HG03280 (cell line): ENCODE results near the gene RIPPLY3.

Experiments
- ATAC-seq: cut with Tn5 transposase; IDR thresholded peaks from one replicate; pipeline ENCODE4 v1.9.1; 2021; ENCODE audit warnings: mild to moderate bottlenecking, moderate library complexity; ENCODE audit not compliant: unreplicated experiment

The RIPPLY3 gene

GRCh38 chr21:37058261-37058660, 51.8 kb downstream of the RIPPLY3 start:
- ATAC-seq, result no peak

- ATAC-seq, result no peak
These were observed 52.7 kb downstream of the RIPPLY3 start for GRCh38 chr21:37059181-37059580.

- ATAC-seq, result no peak
These were observed 53.8 kb downstream of the RIPPLY3 start for GRCh38 chr21:37060296-37060695.

- no peak for ATAC-seq
These were observed 55.6 kb downstream of the RIPPLY3 start for GRCh38 chr21:37061926-37062592.

GRCh38 chr21:37062593-37062935, 56.1 kb downstream of the RIPPLY3 start:
- ATAC-seq, result no peak

GRCh38 chr21:37063433-37063832, 56.9 kb downstream of the RIPPLY3 start:
- ATAC-seq, result no peak

- ATAC-seq, result no peak
These were observed 58.3 kb downstream of the RIPPLY3 start for GRCh38 chr21:37064841-37065240.

- ATAC-seq, result no peak
These were observed 59.2 kb downstream of the RIPPLY3 start for GRCh38 chr21:37065561-37066177.
